Measurements from ENCODE around the gene MAN1A1.

Gene MAN1A1

GRCh38 chr6:119324718-119325117 lies 24.8 kb downstream of the MAN1A1 start:
- no peak for DNase-seq

GRCh38 chr6:119323931-119324330 lies 25.6 kb downstream of the MAN1A1 start:
- DNase-seq: no peak

GRCh38 chr6:119323478-119323877 lies 26.1 kb downstream of the MAN1A1 start:
- no peak for DNase-seq

- no peak for DNase-seq
These were observed 26.7 kb downstream of the MAN1A1 start for GRCh38 chr6:119322715-119323350.

- DNase-seq: no peak
These were observed 27.5 kb downstream of the MAN1A1 start for GRCh38 chr6:119322034-119322433.

- DNase-seq: no peak
These were observed 29.9 kb downstream of the MAN1A1 start for GRCh38 chr6:119319694-119320093.

GRCh38 chr6:119318730-119319129 lies 30.8 kb downstream of the MAN1A1 start:
- DNase-seq: no peak

GRCh38 chr6:119318176-119318575 lies 31.4 kb downstream of the MAN1A1 start:
- no peak for DNase-seq

GRCh38 chr6:119317007-119317406 lies 32.6 kb downstream of the MAN1A1 start:
- DNase-seq: no peak

- DNase-seq: no peak
These were observed 34.7 kb downstream of the MAN1A1 start for GRCh38 chr6:119314885-119315272.

GRCh38 chr6:119313937-119314884 lies 35.4 kb downstream of the MAN1A1 start:
- no peak for DNase-seq

- no peak for DNase-seq
These were observed 36.7 kb downstream of the MAN1A1 start for GRCh38 chr6:119312875-119313338.

- no peak for DNase-seq
These were observed 37.1 kb downstream of the MAN1A1 start for GRCh38 chr6:119312441-119312840.

GRCh38 chr6:119311514-119312142 lies 37.9 kb downstream of the MAN1A1 start:
- no peak for DNase-seq

- no peak for DNase-seq
These were observed 39.0 kb downstream of the MAN1A1 start for GRCh38 chr6:119310486-119311036.

GRCh38 chr6:119308991-119309657 lies 40.4 kb downstream of the MAN1A1 start:
- DNase-seq: no peak

- no peak for DNase-seq
These were observed 41.5 kb downstream of the MAN1A1 start for GRCh38 chr6:119308048-119308570.

- no peak for DNase-seq
These were observed 42.5 kb downstream of the MAN1A1 start for GRCh38 chr6:119307056-119307455.

GRCh38 chr6:119306396-119306968 lies 43.1 kb downstream of the MAN1A1 start:
- DNase-seq: no peak

- DNase-seq: no peak
These were observed 46.2 kb downstream of the MAN1A1 start for GRCh38 chr6:119303164-119303887.

GRCh38 chr6:119301429-119301828 lies 48.1 kb downstream of the MAN1A1 start:
- DNase-seq: no peak

Data from right forelimb (tissue), 1 donor.